ENCODE measurements around the gene PPARG.
A peak's percentile ranks its signal among the peaks of the same experiment; 100 is the strongest.
"Not testable (repeated sequence)": the region's sequence is repeated elsewhere in the genome, so short reads cannot be mapped to it uniquely, and the experiment has no call there.

DNA sequence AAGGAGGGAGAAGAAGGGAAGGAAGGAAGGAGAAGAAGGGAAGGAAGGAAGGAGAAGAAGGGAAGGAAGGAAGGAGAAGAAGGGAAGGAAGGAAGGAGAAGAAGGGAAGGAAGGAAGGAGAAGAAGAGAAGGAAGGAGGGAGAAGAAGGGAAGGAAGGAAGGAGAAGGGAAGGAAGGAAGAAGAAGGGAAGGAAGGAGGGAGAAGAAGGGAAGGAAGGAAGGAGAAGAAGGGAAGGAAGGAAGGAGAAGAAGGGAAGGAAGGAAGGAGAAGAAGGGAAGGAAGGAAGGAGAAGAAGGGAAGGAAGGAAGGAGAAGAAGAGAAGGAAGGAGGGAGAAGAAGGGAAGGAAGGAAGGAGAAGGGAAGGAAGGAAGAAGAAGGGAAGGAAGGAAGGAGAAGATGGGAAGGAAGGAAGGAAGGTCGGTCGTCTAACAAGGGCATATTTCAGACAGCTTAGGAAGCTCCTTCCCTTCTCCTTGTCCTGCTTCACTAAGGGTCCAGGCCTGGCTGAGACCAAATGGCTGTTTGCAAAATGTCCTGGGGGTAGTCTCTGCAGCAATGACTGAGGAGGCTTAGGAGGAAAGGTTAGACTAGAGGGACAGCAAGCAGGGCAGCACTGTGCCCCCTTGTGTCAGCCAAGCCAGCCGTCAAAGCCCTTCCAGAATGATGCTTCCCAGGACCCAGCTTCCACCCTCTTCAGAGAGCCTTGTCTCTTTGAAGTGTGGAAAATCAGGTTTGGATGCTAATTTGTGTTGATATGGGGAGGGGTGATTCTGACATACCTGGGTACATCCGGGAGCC, 159.7 kb downstream of the PPARG start:
- TF ChIP-seq GABPA (IDR thresholded peaks at IDR 0.05; ENCODE audit: low read depth); EP300 (IDR thresholded peaks at IDR 0.05; ENCODE audit: borderline replicate concordance in 1 of 2, low read depth in 1 of 2, low read length in 1 of 2); EZH2phosphoT487 (IDR thresholded peaks at IDR 0.05; ENCODE audit: borderline replicate concordance, low read depth); POLR2AphosphoS5 (IDR thresholded peaks at IDR 0.05; ENCODE audit: low read depth, low read length): not testable (repeated sequence)
- TF ChIP-seq RAD21 (IDR thresholded peaks at IDR 0.05; ENCODE audit: low read length) = peak; percentile 27; the same call in 1 of the 2 replicates
- TF ChIP-seq, protein P1, sequence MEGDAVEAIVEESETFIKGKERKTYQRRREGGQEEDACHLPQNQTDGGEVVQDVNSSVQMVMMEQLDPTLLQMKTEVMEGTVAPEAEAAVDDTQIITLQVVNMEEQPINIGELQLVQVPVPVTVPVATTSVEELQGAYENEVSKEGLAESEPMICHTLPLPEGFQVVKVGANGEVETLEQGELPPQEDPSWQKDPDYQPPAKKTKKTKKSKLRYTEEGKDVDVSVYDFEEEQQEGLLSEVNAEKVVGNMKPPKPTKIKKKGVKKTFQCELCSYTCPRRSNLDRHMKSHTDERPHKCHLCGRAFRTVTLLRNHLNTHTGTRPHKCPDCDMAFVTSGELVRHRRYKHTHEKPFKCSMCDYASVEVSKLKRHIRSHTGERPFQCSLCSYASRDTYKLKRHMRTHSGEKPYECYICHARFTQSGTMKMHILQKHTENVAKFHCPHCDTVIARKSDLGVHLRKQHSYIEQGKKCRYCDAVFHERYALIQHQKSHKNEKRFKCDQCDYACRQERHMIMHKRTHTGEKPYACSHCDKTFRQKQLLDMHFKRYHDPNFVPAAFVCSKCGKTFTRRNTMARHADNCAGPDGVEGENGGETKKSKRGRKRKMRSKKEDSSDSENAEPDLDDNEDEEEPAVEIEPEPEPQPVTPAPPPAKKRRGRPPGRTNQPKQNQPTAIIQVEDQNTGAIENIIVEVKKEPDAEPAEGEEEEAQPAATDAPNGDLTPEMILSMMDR (IDR thresholded peaks at IDR 0.05) = not testable (repeated sequence)
- TF ChIP-seq, protein P2, sequence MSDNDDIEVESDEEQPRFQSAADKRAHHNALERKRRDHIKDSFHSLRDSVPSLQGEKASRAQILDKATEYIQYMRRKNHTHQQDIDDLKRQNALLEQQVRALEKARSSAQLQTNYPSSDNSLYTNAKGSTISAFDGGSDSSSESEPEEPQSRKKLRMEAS (IDR thresholded peaks at IDR 0.05; ENCODE audit: low read depth) = not testable (repeated sequence)

Data from SK-N-SH (cell line).